Caco-2 (cell line): ENCODE data around the gene CD2AP. TPM values are rescaled to one million over a fixed set of nuclear protein-coding genes. Genes with fewer than 3 reads are reported as not detected.
"Not testable (repeated sequence)": the region's sequence is repeated elsewhere in the genome, so short reads cannot be mapped to it uniquely, and the experiment has no call there.

Source experiments
- BruUV-seq: library from RNA; stranded (reverse); fragments of 400-500 nt; replicated peaks from 2 replicates; lab custom pipeline; 2021; lab: Mats Ljungman, UMichigan
- CTCF ChIA-PET: fragments of 300-600 bp; sonication (Branson Sonifier 250); formaldehyde crosslinking; loops from one replicate; lab custom pipeline; 2022; ENCODE audit warnings: antibody characterized with exemption; lab: Charles Lee
- POLR2A ChIA-PET: fragments of 300-600 bp; sonication (Branson Sonifier 250); formaldehyde crosslinking; loops from one replicate; lab custom pipeline; 2022; ENCODE audit warnings: antibody characterized with exemption; lab: Charles Lee
- DNase-seq, 2 experiments: peaks; one replicate each; pipeline versions ENCODE4 v3.0.0 to v3.0.0-alpha.2; 2020 to 2022
- H3K27me3 ChIP-seq: replicated peaks from 2 replicates; pipeline ENCODE4 v1.6.0; 2011; ENCODE audit warnings: low read length; ENCODE audit not compliant: control insufficient read depth, insufficient read depth
- H3K36me3 ChIP-seq: 2 replicates; pipeline ENCODE4 v1.5.1; 2011; ENCODE audit warnings: low read length; ENCODE audit not compliant: control insufficient read depth, insufficient read depth
- H3K4me1 ChIP-seq: fragments of 250-450 bp; sonication (Bioruptor Pico); 2 replicates; pipeline ENCODE4 v1.5.1; 2020; ENCODE audit warnings: mild to moderate bottlenecking
- H3K4me3 ChIP-seq: 2 replicates; pipeline ENCODE4 v1.5.1; 2011; ENCODE audit warnings: low read depth, mild to moderate bottlenecking, control low read depth, low read length
- H3K9me3 ChIP-seq: fragments of 250-450 bp; sonication (Bioruptor Pico); 2 replicates; pipeline ENCODE4 v1.5.1; 2020; ENCODE audit warnings: mild to moderate bottlenecking, moderate library complexity
- H3K27ac Mint-ChIP-seq: one replicate; pipeline ENCODE4 v1.8.0; 2022; ENCODE audit warnings: mixed read lengths; ENCODE audit not compliant: unreplicated experiment
- H3K27me3 Mint-ChIP-seq: one replicate; pipeline ENCODE4 v1.8.0; 2022; ENCODE audit warnings: mixed read lengths; ENCODE audit not compliant: insufficient read depth, unreplicated experiment
- H3K36me3 Mint-ChIP-seq: one replicate; pipeline ENCODE4 v1.8.0; 2022; ENCODE audit warnings: mild to moderate bottlenecking, mixed read lengths; ENCODE audit not compliant: insufficient read depth, unreplicated experiment
- H3K4me1 Mint-ChIP-seq: one replicate; pipeline ENCODE4 v1.8.0; 2022; ENCODE audit warnings: low read depth, mixed read lengths; ENCODE audit not compliant: unreplicated experiment
- H3K4me3 Mint-ChIP-seq: one replicate; pipeline ENCODE4 v1.8.0; 2022; ENCODE audit warnings: mild to moderate bottlenecking, moderate library complexity, mixed read lengths; ENCODE audit not compliant: unreplicated experiment
- H3K9me3 Mint-ChIP-seq: one replicate; pipeline ENCODE4 v1.8.0; 2022; ENCODE audit warnings: mixed read lengths; ENCODE audit not compliant: unreplicated experiment
- intact Hi-C: fragments of 100-400 bp; cut with micrococcal nuclease; formaldehyde crosslinking; loops from one replicate; pipeline ENCODE4 v1.10.0; 2022; ENCODE audit not compliant: unreplicated experiment
- total RNA-seq: library from RNA; stranded (reverse); gene quantifications from 2 replicates; pipeline ENCODE4 v1.2.3, GENCODE V29; 2022
- TF ChIP-seq, protein P1 (sequence below), 2 experiments: fragments of 200-600 bp in 1 of 2; IDR thresholded peaks; 1 replicate in 1 of 2; 2 replicates in 1 of 2; pipeline versions ENCODE4 v1.5.1 to v1.8.0; 2011 to 2022; ENCODE audit warnings: antibody characterized with exemption in 1 of 2, control low read depth in 1 of 2, inconsistent platforms in 1 of 2, low read depth in 1 of 2, low read length in 1 of 2, mild to moderate bottlenecking in 1 of 2, moderate library complexity in 1 of 2; ENCODE audit not compliant: insufficient read depth in 1 of 2, severe bottlenecking in 1 of 2, unreplicated experiment in 1 of 2

The CD2AP gene
- total RNA-seq, 1 experiment from 2014 or later: 65.3 TPM

- Histone ChIP-seq H3K36me3 (no peaks in the 10 kb centered on the region), H3K4me1 (peaks cover 26% of the 10 kb centered on the region), H3K9me3 (no peaks in the 10 kb centered on the region), H3K27me3 (no peaks in the 10 kb centered on the region), H3K4me3 (no peak overlapping the region)
- no peak overlapping the region for H3K27ac Mint-ChIP-seq
- BruUV-seq: no TSS peak
- TF ChIP-seq, protein P1, sequence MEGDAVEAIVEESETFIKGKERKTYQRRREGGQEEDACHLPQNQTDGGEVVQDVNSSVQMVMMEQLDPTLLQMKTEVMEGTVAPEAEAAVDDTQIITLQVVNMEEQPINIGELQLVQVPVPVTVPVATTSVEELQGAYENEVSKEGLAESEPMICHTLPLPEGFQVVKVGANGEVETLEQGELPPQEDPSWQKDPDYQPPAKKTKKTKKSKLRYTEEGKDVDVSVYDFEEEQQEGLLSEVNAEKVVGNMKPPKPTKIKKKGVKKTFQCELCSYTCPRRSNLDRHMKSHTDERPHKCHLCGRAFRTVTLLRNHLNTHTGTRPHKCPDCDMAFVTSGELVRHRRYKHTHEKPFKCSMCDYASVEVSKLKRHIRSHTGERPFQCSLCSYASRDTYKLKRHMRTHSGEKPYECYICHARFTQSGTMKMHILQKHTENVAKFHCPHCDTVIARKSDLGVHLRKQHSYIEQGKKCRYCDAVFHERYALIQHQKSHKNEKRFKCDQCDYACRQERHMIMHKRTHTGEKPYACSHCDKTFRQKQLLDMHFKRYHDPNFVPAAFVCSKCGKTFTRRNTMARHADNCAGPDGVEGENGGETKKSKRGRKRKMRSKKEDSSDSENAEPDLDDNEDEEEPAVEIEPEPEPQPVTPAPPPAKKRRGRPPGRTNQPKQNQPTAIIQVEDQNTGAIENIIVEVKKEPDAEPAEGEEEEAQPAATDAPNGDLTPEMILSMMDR (IDR thresholded peaks at IDR 0.05; ENCODE audit: insufficient read depth in 1 of 2, low read depth in 1 of 2, low read length in 1 of 2, severe bottlenecking in 1 of 2, unreplicated experiment in 1 of 2): peak in 1 of 2 experiments; percentile 8
- intact Hi-C loops: loop anchor here (1.0 to 2.0 kb wide), 5 partner anchors 10 to 134 kb away; partner anchors contain the start of gene ADGRF4
- H3K4me1 Mint-ChIP-seq: peaks cover 14% of the 10 kb centered on the region
- H3K36me3 Mint-ChIP-seq: no peaks in the 10 kb centered on the region
- no peak overlapping the region for H3K4me3 Mint-ChIP-seq
- no peaks in the 10 kb centered on the region for H3K27me3 Mint-ChIP-seq
- CTCF ChIA-PET: interaction anchor here (1.1 to 1.3 kb wide), 2 partner anchors 9 to 88 kb away, joined by 3 read pairs; no protein-coding TSS in a partner anchor
- no peak for DNase-seq
- POLR2A ChIA-PET: no interaction called here
- peaks cover 4% of the 10 kb centered on the region for H3K9me3 Mint-ChIP-seq
Measured at GRCh38 chr6:47646689-47647088, 169.1 kb downstream of the CD2AP start.

DNA sequence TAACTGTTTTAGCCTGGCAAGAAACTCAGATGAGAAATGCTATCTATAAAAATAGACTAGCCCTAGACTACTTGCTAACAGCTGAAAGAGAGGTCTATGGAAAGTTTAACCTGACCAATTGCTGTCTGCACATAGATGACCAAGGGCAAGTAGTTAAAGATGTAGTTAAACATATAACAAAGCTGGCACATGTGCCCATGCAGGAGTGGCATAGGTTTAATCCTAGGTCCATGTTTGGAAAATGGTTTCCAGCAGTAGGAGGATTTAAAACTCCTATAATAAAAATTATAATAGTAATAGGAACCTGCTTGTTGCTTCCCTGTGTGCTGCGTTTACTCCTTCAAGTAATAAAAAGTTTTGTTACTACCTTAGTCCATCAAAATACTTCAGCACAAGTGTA, 169.6 kb downstream of the CD2AP start:
- TF ChIP-seq, protein P1 (IDR thresholded peaks at IDR 0.05; ENCODE audit: insufficient read depth in 1 of 2, low read depth in 1 of 2, low read length in 1 of 2, severe bottlenecking in 1 of 2, unreplicated experiment in 1 of 2): no peak
- Mint-ChIP-seq H3K27me3 (no peaks in the 10 kb centered on the region), H3K36me3 (no peaks in the 10 kb centered on the region), H3K27ac (peak overlapping the region; percentile 63), H3K4me1 (peaks cover 11% of the 10 kb centered on the region), H3K9me3 (no peaks in the 10 kb centered on the region), H3K4me3 (peak overlapping the region; percentile 53)
- H3K4me1 ChIP-seq: peaks cover 26% of the 10 kb centered on the region
- DNase-seq: no peak
- H3K27me3 ChIP-seq: no peaks in the 10 kb centered on the region
- ChIA-PET POLR2A (no interaction called here), CTCF (interaction anchor here (1.1 to 1.3 kb wide), 2 partner anchors 9 to 87 kb away, joined by 3 read pairs; no protein-coding TSS in a partner anchor)
- intact Hi-C loops: loop anchor here (1.0 to 2.0 kb wide), 4 partner anchors 9 to 133 kb away; partner anchors contain the start of gene ADGRF4
- H3K36me3 ChIP-seq: no peaks in the 10 kb centered on the region
- no TSS peak for BruUV-seq
- H3K4me3 ChIP-seq: no peak overlapping the region
- H3K9me3 ChIP-seq: no peaks in the 10 kb centered on the region

GRCh38 chr6:47647626-47648025, 170.0 kb downstream of the CD2AP start:
- BruUV-seq, H3K36me3 Mint-ChIP-seq, H3K4me3 ChIP-seq, H3K27me3 Mint-ChIP-seq, POLR2A ChIA-PET, H3K9me3 Mint-ChIP-seq, H3K36me3 ChIP-seq, H3K9me3 ChIP-seq, H3K27me3 ChIP-seq: not testable (repeated sequence)
- DNase-seq: peak in 1 of 2 experiments; percentile 53
- Mint-ChIP-seq H3K27ac (peak overlapping the region; percentile 63), H3K4me3 (peak overlapping the region; percentile 53), H3K4me1 (peaks cover 11% of the 10 kb centered on the region)
- H3K4me1 ChIP-seq: peaks cover 26% of the 10 kb centered on the region
- intact Hi-C loops: loop anchor here (1.0 to 2.0 kb wide), 4 partner anchors 9 to 133 kb away; partner anchors contain the start of gene ADGRF4
- CTCF ChIA-PET: interaction anchor here (1.1 kb wide), 1 partner anchor 87 kb away, joined by 3 read pairs; no protein-coding TSS in a partner anchor
